ENCODE results near the gene PLSCR2. TPM values are rescaled to one million over a fixed set of nuclear protein-coding genes. Genes with fewer than 3 reads are reported as not detected.
"Not testable (repeated sequence)": the region's sequence is repeated elsewhere in the genome, so short reads cannot be mapped to it uniquely, and the experiment has no call there.

Gene PLSCR2
- total RNA-seq, 1 experiment from 2014 or later: not detected

GRCh38 chr3:146421819-146422759, 47.3 kb downstream of the PLSCR2 start:
- Histone ChIP-seq H3K9me3 (ENCODE audit: low read depth, low read length, poor library complexity, severe bottlenecking) (no peaks in the 10 kb centered on the region), H3K27ac (ENCODE audit: low read depth, low read length, poor library complexity, severe bottlenecking) (no peak overlapping the region), H3K27me3 (replicated peaks; ENCODE audit: insufficient read depth, low read depth, low read length, poor library complexity) (no peaks in the 10 kb centered on the region), H3K36me3 (ENCODE audit: insufficient read depth, low read length, poor library complexity, severe bottlenecking) (no peaks in the 10 kb centered on the region), H3K4me3 (ENCODE audit: low read depth, low read length, poor library complexity, severe bottlenecking) (no peak overlapping the region), H3K4me1 (ENCODE audit: insufficient read depth, low read length, poor library complexity, severe bottlenecking) (no peaks in the 10 kb centered on the region)
- POLR2A ChIA-PET (ENCODE audit: low non-redundant PET): no interaction called here
- BruUV-seq (replicated peaks): no TSS peak
- intact Hi-C loops (cut with micrococcal nuclease; ENCODE audit: unreplicated experiment): no loop called here
- no peak for TF ChIP-seq EZH2 (IDR thresholded peaks at IDR 0.05; ENCODE audit: borderline replicate concordance, low read depth, low read length, poor library complexity, severe bottlenecking)
- TF ChIP-seq, protein P1, sequence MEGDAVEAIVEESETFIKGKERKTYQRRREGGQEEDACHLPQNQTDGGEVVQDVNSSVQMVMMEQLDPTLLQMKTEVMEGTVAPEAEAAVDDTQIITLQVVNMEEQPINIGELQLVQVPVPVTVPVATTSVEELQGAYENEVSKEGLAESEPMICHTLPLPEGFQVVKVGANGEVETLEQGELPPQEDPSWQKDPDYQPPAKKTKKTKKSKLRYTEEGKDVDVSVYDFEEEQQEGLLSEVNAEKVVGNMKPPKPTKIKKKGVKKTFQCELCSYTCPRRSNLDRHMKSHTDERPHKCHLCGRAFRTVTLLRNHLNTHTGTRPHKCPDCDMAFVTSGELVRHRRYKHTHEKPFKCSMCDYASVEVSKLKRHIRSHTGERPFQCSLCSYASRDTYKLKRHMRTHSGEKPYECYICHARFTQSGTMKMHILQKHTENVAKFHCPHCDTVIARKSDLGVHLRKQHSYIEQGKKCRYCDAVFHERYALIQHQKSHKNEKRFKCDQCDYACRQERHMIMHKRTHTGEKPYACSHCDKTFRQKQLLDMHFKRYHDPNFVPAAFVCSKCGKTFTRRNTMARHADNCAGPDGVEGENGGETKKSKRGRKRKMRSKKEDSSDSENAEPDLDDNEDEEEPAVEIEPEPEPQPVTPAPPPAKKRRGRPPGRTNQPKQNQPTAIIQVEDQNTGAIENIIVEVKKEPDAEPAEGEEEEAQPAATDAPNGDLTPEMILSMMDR (conservative IDR thresholded peaks at IDR 0.05; ENCODE audit: low read depth, low read length): no peak
- no peak for DNase-seq (ENCODE audit: low spot score)
- CTCF ChIA-PET: no interaction called here

DNA sequence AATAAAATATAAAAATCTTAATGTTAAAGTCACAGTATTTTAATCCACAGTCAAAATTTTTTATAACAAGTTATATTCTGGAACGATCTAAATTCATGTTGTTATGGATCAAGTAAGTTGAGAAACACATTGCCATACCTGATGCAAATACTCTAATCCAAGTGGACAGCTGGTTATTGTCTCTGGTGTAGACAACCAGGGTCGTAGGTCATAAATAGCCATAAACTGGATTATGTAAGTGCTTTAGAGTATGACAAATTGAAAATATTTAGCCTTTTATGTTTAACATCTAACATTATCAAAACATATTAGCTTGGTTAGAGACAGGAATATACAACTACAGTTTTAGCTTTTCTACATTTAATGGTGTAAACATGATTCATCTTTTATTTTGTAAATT, 53.0 kb downstream of the PLSCR2 start:
- Histone ChIP-seq H3K27me3 (replicated peaks; ENCODE audit: insufficient read depth, low read depth, low read length, poor library complexity) (no peaks in the 10 kb centered on the region), H3K36me3 (ENCODE audit: insufficient read depth, low read length, poor library complexity, severe bottlenecking) (no peaks in the 10 kb centered on the region), H3K4me3 (ENCODE audit: low read depth, low read length, poor library complexity, severe bottlenecking) (no peak overlapping the region), H3K4me1 (ENCODE audit: insufficient read depth, low read length, poor library complexity, severe bottlenecking) (no peaks in the 10 kb centered on the region), H3K9me3 (ENCODE audit: low read depth, low read length, poor library complexity, severe bottlenecking) (no peaks in the 10 kb centered on the region), H3K27ac (ENCODE audit: low read depth, low read length, poor library complexity, severe bottlenecking) (no peak overlapping the region)
- DNase-seq (ENCODE audit: low spot score): no peak
- intact Hi-C loops (cut with micrococcal nuclease; ENCODE audit: unreplicated experiment): no loop called here
- POLR2A ChIA-PET (ENCODE audit: low non-redundant PET): no interaction called here
- no peak for TF ChIP-seq EZH2 (IDR thresholded peaks at IDR 0.05; ENCODE audit: borderline replicate concordance, low read depth, low read length, poor library complexity, severe bottlenecking)
- TF ChIP-seq, protein P1 (conservative IDR thresholded peaks at IDR 0.05; ENCODE audit: low read depth, low read length): no peak
- CTCF ChIA-PET: no interaction called here
- BruUV-seq (replicated peaks): no TSS peak

- Histone ChIP-seq H3K27ac (ENCODE audit: low read depth, low read length, poor library complexity, severe bottlenecking) (no peak overlapping the region), H3K9me3 (ENCODE audit: low read depth, low read length, poor library complexity, severe bottlenecking) (no peaks in the 10 kb centered on the region), H3K27me3 (replicated peaks; ENCODE audit: insufficient read depth, low read depth, low read length, poor library complexity) (no peaks in the 10 kb centered on the region), H3K4me1 (ENCODE audit: insufficient read depth, low read length, poor library complexity, severe bottlenecking) (no peaks in the 10 kb centered on the region), H3K36me3 (ENCODE audit: insufficient read depth, low read length, poor library complexity, severe bottlenecking) (no peaks in the 10 kb centered on the region), H3K4me3 (ENCODE audit: low read depth, low read length, poor library complexity, severe bottlenecking) (no peak overlapping the region)
- DNase-seq (ENCODE audit: low spot score): no peak
- TF ChIP-seq EZH2 (IDR thresholded peaks at IDR 0.05; ENCODE audit: borderline replicate concordance, low read depth, low read length, poor library complexity, severe bottlenecking): no peak
- TF ChIP-seq, protein P1 (conservative IDR thresholded peaks at IDR 0.05; ENCODE audit: low read depth, low read length): no peak
- CTCF ChIA-PET: no interaction called here
- intact Hi-C loops (cut with micrococcal nuclease; ENCODE audit: unreplicated experiment): no loop called here
- BruUV-seq (replicated peaks): no TSS peak
- POLR2A ChIA-PET (ENCODE audit: low non-redundant PET): no interaction called here
Measured at GRCh38 chr3:146414010-146414409, 55.4 kb downstream of the PLSCR2 start.

DNA sequence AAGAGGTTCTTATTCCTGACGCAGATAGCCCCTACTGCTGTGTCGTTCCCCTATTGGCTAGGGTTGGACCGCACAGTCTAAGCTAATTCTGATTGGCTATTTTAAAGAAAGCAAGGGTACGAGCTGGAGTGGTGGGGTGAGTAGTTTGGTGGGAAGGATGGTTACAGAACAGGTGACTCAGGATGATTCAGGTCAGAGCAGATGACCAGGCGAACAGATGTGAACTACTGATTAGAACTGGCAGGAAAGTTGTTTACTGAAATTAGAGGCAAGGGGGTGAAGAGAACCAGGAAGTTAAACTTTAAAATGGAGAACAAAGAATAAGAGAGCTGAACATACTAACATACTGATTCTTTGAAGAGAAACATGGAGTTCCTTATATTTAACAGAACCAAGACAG, 56.6 kb downstream of the PLSCR2 start:
- H3K27me3 ChIP-seq (replicated peaks; ENCODE audit: insufficient read depth, low read depth, low read length, poor library complexity); BruUV-seq (replicated peaks); intact Hi-C loops (cut with micrococcal nuclease; ENCODE audit: unreplicated experiment); DNase-seq (ENCODE audit: low spot score); H3K4me1 ChIP-seq (ENCODE audit: insufficient read depth, low read length, poor library complexity, severe bottlenecking); H3K27ac ChIP-seq (ENCODE audit: low read depth, low read length, poor library complexity, severe bottlenecking); H3K4me3 ChIP-seq (ENCODE audit: low read depth, low read length, poor library complexity, severe bottlenecking); POLR2A ChIA-PET (ENCODE audit: low non-redundant PET); CTCF ChIA-PET; H3K9me3 ChIP-seq (ENCODE audit: low read depth, low read length, poor library complexity, severe bottlenecking); H3K36me3 ChIP-seq (ENCODE audit: insufficient read depth, low read length, poor library complexity, severe bottlenecking): not testable (repeated sequence)
